Keratinocyte (primary cell): ENCODE results near the gene COG5.

Source experiments
- EZH2 ChIP-seq: IDR thresholded peaks from one replicate; pipeline ENCODE4 v1.6.1; 2012; ENCODE audit warnings: inconsistent platforms, mild to moderate bottlenecking, low read length, moderate library complexity
- TF ChIP-seq, protein P1 (sequence below), 3 experiments: IDR thresholded peaks in 1 of 3; conservative IDR thresholded peaks in 1 of 3; optimal IDR thresholded peaks in 1 of 3; 2 replicates in 2 of 3; 3 replicates in 1 of 3; pipeline versions ENCODE3 to v1.5.1; 2011; ENCODE audit warnings: low read length in 3 of 3, mild to moderate bottlenecking in 3 of 3, moderate library complexity in 2 of 3, control low read depth in 1 of 3, inconsistent platforms in 1 of 3; ENCODE audit not compliant: insufficient read depth in 2 of 3; ENCODE audit errors: extremely low read depth in 1 of 3

DNA sequence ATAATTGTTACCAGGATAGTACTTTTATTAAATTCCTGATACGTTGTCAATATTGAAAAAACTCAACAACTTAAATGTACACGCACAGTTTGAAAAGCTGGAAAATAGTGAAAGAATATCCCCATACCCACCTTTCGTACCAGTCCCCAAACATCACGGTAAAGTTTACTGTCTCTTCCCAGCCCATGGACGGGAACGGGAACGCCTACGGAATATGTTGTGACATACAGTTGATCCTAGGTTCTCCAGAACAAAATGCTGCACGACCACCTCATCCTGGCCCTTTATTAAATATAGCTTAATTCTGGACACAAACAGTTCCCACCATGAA is 15.8 kb upstream of the COG5 start:
- TF ChIP-seq, protein P1, sequence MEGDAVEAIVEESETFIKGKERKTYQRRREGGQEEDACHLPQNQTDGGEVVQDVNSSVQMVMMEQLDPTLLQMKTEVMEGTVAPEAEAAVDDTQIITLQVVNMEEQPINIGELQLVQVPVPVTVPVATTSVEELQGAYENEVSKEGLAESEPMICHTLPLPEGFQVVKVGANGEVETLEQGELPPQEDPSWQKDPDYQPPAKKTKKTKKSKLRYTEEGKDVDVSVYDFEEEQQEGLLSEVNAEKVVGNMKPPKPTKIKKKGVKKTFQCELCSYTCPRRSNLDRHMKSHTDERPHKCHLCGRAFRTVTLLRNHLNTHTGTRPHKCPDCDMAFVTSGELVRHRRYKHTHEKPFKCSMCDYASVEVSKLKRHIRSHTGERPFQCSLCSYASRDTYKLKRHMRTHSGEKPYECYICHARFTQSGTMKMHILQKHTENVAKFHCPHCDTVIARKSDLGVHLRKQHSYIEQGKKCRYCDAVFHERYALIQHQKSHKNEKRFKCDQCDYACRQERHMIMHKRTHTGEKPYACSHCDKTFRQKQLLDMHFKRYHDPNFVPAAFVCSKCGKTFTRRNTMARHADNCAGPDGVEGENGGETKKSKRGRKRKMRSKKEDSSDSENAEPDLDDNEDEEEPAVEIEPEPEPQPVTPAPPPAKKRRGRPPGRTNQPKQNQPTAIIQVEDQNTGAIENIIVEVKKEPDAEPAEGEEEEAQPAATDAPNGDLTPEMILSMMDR (optimal IDR thresholded peaks at IDR 0.05 in 1 of 3, IDR thresholded peaks at IDR 0.05 in 1 of 3, conservative IDR thresholded peaks at IDR 0.05 in 1 of 3; ENCODE audit: extremely low read depth in 1 of 3, insufficient read depth in 2 of 3, low read length in 3 of 3) = no peak
- no peak for TF ChIP-seq EZH2
